HEK293T (cell line): ENCODE measurements around the gene MGA.

Experiments used
- BHLHE40 ChIP-seq: fragments of 450-650 bp; IDR thresholded peaks from 2 replicates; pipeline ENCODE4 v1.6.1; 2016; ENCODE audit warnings: mild to moderate bottlenecking, moderate library complexity, borderline replicate concordance
- FOXM1 ChIP-seq: fragments of 450-650 bp; IDR thresholded peaks from 2 replicates; pipeline ENCODE4 v1.6.1; 2017; ENCODE audit warnings: mild to moderate bottlenecking, borderline replicate concordance
- SP1 ChIP-seq: fragments of 450-650 bp; IDR thresholded peaks from 2 replicates; pipeline ENCODE4 v1.6.1; 2017
- TARDBP ChIP-seq: fragments of 450-650 bp; IDR thresholded peaks from 2 replicates; pipeline ENCODE4 v1.6.1; 2016

- TF ChIP-seq BHLHE40 (no peak), SP1 (no peak), FOXM1 (no peak), TARDBP (no peak)
Observed at GRCh38 chr15:41789236-41789635, 129.0 kb downstream of the MGA start.
